ENCODE results near the gene C10orf88.

- TF ChIP-seq CREB1 (CRISPR knock-in tag; IDR thresholded peaks at IDR 0.05; ENCODE audit: low read depth) (no peak), CTCF (conservative IDR thresholded peaks at IDR 0.05; ENCODE audit: low read depth in 2 of 2) (no peak), EZH2 (IDR thresholded peaks at IDR 0.05; ENCODE audit: low read depth, unreplicated experiment) (no peak), POLR2AphosphoS5 (IDR thresholded peaks at IDR 0.05; ENCODE audit: low read depth) (no peak), REST (IDR thresholded peaks at IDR 0.05; ENCODE audit: unreplicated experiment) (no peak), EZH2phosphoT487 (IDR thresholded peaks at IDR 0.05; ENCODE audit: unreplicated experiment) (no peak), ETS1 (IDR thresholded peaks at IDR 0.05) (no peak), ZNF114 (CRISPR knock-in tag; IDR thresholded peaks at IDR 0.05) (no peak), JUNB (IDR thresholded peaks at IDR 0.05; ENCODE audit: unreplicated experiment) (no peak), NANOG (IDR thresholded peaks at IDR 0.05; ENCODE audit: borderline replicate concordance) (no peak), ZNF331 (CRISPR knock-in tag; IDR thresholded peaks at IDR 0.05; ENCODE audit: low read depth) (no peak)
Measured at GRCh38 chr10:122993797-122994336, 39.8 kb upstream of the C10orf88 start.
